NCI-H1436 (cell line): ENCODE results near the gene SLC5A2.
"Not testable (repeated sequence)": the region's sequence is repeated elsewhere in the genome, so short reads cannot be mapped to it uniquely, and the experiment has no call there.

Experiments
- DNase-seq: peaks from one replicate; lab custom pipeline; 2025; lab: John Stamatoyannopoulos, UW

SLC5A2 gene

GRCh38 chr16:31475946-31476302 is 7.0 kb upstream of the SLC5A2 start:
- DNase-seq, result no peak

GRCh38 chr16:31476303-31477219 is 6.4 kb upstream of the SLC5A2 start:
- no peak for DNase-seq

- no peak for DNase-seq
These were observed 5.4 kb upstream of the SLC5A2 start for GRCh38 chr16:31477220-31478216.

DNA sequence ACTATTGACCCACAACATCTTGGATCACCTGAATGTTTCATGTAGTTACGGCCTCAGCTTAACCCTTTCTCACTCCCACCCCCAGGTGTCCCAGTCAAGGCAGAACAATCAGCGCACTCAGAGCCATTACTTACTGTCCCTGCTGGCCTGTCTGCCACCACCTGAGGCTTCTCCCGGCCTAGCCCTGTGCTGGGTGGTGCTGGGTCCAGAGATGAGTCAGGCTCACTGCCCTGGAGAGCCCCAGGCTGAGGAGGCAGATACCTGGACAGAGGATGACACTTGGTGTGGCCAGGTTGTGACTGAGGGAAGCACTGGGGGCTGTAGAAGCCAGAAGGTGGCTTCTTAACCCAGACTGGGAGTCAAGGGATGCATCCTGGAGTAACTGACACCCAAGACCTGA is 4.0 kb upstream of the SLC5A2 start:
- DNase-seq, result no peak

DNA sequence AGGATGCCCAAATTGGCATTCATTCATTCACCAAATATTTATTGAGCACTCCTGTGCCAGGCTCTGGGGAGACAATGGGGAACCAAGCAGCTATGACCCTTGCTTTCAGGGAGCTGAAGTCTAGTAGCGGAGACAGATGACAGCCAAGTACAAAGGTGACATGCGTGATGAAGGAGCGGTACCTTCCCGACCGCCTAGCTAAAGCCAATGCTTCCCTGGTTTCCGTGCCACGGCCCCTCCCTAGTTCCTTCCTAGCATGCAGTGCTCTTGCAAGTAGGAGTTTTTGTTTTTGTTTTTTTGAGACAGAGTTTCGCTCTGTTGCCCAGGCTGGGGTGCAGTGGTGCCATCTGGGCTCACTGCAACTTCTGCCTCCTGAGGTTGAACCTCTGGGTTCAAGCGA is 3.2 kb upstream of the SLC5A2 start:
- no peak for DNase-seq

- DNase-seq, result no peak
These were observed 1.9 kb upstream of the SLC5A2 start for GRCh38 chr16:31480851-31481536.

DNA sequence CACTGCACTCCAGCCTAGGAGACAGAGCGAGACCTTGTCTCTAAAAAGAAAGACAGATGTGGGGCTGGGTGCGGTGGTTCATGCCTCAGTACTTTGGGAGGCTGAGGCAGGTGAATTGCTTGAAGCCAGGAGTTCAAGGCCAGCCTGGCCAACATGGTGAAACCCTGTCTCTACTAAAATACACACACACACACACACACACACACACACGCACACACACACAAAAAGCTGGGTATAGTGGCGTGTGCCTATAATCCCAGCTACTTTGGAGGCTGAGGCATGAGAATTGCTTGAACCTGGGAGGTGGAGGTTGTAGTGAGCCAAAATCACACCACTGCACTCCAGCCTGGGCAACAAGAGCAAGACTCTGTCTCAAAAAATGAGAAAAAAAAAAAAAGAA is 1.1 kb downstream of the SLC5A2 start:
- DNase-seq, result not testable (repeated sequence)

- DNase-seq, result no peak
These were observed 1.7 kb downstream of the SLC5A2 start for GRCh38 chr16:31484491-31485171.

- DNase-seq, result no peak
These were observed 2.6 kb downstream of the SLC5A2 start for GRCh38 chr16:31485571-31485970.

- DNase-seq, result no peak
These were observed 3.1 kb downstream of the SLC5A2 start for GRCh38 chr16:31486045-31486444.

DNA sequence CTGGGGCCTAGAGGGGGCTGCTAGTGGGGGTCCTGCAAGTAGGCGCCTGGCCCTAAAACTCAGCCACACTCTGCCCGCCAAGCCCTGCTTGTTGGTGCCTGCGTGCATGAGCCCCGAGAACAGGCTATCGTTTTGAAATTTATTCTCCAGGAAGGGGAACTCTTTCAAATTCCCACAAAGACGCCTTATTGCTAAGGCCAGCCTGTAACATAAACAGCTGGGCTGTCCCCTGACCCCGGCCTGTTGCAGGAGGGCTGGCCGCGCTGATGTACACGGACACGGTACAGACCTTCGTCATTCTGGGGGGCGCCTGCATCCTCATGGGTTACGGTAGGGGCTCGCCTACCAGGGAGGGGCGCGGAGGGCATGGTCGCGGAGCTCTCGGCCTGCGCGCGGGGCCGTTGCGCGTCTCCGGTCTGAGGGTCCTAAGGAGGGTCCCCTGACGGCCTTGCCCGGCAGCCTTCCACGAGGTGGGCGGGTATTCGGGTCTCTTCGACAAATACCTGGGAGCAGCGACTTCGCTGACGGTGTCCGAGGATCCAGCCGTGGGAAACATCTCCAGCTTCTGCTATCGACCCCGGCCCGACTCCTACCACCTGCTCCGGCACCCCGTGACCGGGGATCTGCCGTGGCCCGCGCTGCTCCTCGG is 4.3 kb downstream of the SLC5A2 start:
- DNase-seq, result no peak

DNA sequence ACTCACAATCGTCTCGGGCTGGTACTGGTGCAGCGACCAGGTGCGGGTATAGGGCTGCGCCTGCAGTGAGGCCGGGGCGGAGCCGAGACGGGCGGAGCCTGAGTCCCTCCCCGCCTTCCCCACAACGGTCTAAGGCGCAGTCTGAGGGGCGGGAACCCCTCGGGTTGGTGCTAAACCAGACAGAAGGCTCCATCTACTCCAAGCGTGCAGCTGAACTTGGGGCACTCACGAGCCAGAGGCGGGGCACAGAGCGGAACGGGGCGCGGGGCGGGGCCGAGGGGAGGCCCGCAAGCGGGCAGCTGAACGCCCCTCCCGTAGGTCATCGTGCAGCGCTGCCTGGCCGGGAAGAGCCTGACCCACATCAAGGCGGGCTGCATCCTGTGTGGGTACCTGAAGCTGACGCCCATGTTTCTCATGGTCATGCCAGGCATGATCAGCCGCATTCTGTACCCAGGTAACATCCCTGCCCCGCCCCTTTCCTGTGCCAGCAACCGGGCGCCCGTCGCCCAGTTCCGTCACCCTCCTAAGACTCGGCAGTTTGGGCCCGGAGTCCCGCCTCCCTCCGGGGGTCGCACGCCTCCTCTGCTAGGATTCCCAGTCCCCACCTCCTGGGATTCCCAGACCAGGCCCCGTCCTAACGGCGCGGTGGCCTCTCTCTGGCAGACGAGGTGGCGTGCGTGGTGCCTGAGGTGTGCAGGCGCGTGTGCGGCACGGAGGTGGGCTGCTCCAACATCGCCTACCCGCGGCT is 5.0 kb downstream of the SLC5A2 start:
- DNase-seq, result peak; percentile 65

DNA sequence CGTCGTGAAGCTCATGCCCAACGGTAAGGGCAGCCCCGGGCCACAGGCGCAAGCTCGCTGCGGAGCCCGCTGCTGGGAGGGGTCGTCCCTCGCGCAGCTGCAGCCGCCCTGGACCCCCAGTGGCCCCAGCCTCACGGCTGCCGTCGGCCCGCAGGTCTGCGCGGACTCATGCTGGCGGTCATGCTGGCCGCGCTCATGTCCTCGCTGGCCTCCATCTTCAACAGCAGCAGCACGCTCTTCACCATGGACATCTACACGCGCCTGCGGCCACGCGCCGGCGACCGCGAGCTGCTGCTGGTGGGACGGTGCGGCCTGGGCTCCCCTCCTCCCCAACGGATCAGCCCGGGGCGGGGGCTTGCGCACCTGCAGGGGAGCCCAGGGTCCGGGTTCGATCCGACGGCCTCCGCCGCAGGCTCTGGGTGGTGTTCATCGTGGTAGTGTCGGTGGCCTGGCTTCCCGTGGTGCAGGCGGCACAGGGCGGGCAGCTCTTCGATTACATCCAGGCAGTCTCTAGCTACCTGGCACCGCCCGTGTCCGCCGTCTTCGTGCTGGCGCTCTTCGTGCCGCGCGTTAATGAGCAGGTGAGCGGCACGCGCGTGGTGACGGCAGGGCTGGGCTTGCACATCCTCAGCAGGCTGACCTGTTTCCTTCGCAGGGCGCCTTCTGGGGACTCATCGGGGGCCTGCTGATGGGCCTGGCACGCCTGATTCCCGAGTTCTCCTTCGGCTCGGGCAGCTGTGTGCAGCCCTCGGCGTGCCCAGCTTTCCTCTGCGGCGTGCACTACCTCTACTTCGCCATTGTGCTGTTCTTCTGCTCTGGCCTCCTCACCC is 5.8 kb downstream of the SLC5A2 start:
- no peak for DNase-seq

GRCh38 chr16:31489298-31489564 is 6.3 kb downstream of the SLC5A2 start:
- no peak for DNase-seq

DNA sequence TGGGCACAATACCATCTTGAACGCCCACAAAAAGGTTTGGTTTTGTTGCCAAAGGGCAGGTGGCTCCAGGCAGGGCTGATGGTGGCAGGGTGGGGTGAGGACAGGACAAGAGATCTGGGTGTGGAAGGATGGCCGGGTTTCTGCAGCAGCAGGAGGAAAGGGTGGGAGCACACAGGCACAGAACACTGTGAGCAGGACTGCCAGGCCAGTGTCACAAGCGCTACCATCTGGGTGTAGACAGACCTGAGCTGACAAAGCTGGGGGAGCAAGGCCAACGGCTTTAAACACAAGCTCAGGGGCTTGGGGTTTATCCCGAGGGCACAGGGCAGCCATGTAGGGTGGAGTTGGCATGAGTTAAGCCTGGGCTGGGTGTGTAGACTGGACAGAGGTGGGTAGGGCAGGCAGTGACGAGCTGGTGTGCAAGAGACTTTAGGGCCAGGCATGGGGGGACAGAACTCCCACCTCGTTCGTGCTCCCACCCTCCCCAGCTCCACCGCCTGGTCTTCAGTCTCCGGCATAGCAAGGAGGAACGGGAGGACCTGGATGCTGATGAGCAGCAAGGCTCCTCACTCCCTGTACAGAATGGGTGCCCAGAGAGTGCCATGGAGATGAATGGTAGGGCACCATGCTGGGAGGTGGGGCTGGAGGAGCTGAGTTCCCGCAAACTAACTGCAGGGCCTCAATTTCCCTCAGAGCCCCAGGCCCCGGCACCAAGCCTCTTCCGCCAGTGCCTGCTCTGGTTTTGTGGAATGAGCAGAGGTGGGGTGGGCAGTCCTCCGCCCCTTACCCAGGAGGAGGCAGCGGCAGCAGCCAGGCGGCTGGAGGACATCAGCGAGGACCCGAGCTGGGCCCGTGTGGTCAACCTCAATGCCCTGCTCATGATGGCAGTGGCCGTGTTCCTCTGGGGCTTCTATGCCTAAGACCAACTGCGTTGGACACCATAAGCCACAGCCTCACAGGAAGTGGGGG is 7.0 kb downstream of the SLC5A2 start:
- no peak for DNase-seq

DNA sequence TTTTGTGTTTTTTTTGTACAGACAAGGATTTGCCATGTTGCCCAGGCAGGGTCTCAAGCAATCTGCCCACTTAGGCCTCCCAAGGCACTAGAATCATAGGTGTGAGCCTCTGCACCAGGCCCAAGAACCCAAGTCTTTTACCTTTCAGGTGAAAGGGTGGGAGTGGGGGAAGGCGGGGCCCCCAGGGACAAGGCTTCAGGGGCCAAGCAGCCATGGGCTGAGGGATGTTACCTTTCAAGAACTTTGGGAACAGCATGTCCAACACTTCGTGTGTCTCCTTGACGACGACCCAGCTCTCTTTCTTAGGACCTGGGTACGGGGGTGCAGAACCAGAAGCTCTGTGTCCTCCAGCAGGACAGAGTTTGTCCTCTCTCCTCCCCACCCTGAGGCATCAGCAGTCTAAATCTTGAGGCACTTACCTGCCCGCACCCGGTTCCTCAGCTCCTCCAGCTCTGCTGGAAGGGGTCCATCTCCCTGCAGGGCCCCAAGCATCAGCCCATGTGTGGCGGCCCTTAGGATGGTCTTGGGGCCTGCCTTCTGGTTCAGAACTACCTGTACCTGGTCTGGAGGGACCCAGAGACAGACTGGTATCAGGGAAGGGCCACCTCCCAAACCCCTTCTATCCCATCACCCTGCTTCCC is 9.0 kb downstream of the SLC5A2 start:
- no peak for DNase-seq

GRCh38 chr16:31493506-31494125 is 10.7 kb downstream of the SLC5A2 start:
- no peak for DNase-seq

GRCh38 chr16:31496670-31497069 is 13.7 kb downstream of the SLC5A2 start:
- no peak for DNase-seq
